GF-D8 (cell line): ENCODE results near the gene PECR.
"Not testable (repeated sequence)": the region's sequence is repeated elsewhere in the genome, so short reads cannot be mapped to it uniquely, and the experiment has no call there.

Source experiments
- DNase-seq: peaks from one replicate; lab custom pipeline; 2025; lab: John Stamatoyannopoulos, UW

The PECR gene

GRCh38 chr2:216002101-216002678 lies 79.4 kb downstream of the PECR start:
- no peak for DNase-seq

- no peak for DNase-seq
Observed at GRCh38 chr2:216001216-216002100, 80.2 kb downstream of the PECR start.

DNA sequence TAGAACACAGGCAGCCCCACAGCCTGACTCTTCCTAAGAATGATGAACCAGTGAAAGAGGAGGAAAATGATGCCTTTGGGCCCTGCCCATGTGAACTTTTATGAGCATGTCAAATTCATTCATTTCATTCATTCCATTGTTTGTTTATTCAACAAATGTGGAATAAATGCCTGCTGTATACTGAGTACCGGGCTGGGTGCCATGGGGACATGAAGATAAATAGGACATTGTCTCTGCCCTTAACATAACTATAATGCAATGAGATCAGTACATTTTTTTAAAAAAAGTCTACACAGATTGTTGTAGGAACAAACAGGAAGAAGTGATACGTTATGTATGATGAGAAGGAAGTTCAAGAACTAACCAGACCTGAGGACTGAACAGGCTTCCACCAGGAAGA lies 83.0 kb downstream of the PECR start:
- no peak for DNase-seq

- DNase-seq: no peak
Observed at GRCh38 chr2:215997219-215997618, 84.4 kb downstream of the PECR start.

DNA sequence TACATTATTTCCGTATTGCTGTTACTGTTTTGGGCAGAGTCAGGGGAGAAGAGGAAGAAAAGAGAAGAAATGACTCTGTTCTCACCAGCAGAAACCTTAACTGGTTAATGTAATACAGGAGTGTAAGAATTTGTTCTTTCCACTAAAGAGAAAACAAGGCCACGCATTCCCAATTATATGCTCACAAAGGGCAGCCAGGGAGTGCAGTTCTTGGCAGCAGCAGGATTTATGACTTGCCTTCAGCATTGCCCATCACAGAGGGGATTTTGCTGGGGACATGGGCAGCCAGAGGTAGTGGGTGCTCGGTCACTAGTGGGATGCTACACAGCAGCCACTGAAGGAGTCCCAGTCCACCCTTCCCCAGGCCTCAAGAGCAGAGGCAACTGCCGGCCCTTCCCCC lies 86.7 kb downstream of the PECR start:
- no peak for DNase-seq

GRCh38 chr2:215988556-215989207 lies 92.9 kb downstream of the PECR start:
- not testable (repeated sequence) for DNase-seq
